GM12801 (cell line): ENCODE measurements around the gene MCAM.

Source experiments
- TF ChIP-seq, protein P1 (sequence below): IDR thresholded peaks from one replicate; pipeline ENCODE4 v1.5.1; 2011; ENCODE audit warnings: control low read depth; ENCODE audit not compliant: insufficient read length; ENCODE audit errors: extremely low read depth

The MCAM gene

DNA sequence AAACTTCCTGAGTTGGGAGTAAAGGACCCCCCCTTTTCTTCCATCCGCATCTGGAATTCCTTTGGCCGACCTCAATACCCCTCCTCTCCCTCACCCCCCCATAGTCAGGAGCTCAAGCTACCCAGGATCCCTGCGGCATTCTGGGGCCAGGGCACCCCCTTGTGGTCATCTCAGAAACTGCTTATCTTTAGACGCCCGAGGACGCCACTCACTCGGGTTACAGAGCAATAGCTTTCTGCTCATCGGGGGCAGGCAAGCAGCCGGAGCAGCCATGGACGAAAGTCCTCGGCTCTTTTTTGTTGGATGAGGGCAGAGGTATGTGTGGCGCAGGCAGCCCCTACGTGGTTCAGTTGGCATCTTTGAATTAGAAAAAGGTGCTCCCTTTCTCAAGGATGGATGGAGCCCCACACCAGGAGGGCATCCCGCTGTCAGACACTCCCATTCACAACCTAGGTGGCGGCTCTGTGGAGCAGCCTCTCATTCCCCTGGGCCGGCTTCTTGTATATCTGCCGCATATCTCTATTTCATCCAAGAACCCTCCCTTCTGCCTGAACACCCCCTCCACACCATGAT lies 21.5 kb upstream of the MCAM start:
- TF ChIP-seq, protein P1, sequence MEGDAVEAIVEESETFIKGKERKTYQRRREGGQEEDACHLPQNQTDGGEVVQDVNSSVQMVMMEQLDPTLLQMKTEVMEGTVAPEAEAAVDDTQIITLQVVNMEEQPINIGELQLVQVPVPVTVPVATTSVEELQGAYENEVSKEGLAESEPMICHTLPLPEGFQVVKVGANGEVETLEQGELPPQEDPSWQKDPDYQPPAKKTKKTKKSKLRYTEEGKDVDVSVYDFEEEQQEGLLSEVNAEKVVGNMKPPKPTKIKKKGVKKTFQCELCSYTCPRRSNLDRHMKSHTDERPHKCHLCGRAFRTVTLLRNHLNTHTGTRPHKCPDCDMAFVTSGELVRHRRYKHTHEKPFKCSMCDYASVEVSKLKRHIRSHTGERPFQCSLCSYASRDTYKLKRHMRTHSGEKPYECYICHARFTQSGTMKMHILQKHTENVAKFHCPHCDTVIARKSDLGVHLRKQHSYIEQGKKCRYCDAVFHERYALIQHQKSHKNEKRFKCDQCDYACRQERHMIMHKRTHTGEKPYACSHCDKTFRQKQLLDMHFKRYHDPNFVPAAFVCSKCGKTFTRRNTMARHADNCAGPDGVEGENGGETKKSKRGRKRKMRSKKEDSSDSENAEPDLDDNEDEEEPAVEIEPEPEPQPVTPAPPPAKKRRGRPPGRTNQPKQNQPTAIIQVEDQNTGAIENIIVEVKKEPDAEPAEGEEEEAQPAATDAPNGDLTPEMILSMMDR = no peak

DNA sequence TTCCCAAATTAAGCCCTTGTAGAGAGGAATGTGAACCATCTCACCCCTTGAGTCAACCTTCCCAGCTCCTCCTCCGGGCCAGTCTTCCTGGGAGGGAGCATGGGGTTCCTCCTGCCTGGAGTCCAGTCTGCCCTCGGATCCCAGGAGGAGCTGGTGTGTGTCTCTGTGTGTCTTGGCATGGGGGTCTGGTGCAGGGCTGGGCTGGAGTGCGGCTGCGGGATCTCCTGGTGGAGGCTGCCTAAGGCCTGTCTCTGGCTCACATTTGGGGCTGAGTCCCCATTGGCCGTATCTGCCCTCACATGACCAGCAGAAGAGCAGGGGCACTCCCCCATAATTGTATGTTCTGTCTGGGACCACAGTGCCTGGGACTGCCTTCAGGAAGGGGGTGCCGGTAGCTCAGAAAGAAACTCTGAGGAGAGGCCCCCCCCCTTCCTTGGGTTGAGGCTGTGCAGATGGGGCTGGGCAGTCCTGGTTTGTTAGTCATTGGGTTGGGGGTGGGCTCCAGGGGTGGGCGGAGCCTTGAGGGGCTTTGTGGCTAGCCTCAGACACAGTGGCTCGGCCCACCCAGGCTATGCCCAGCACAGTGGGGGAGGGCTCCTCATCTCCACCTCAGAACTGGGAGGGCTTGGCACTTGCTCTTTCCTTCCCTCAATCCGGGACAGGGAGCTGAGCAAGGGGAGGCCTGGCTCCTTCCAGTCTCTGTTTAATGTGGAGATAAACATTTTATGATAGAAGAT lies 20.8 kb upstream of the MCAM start:
- TF ChIP-seq, protein P1 = no peak

DNA sequence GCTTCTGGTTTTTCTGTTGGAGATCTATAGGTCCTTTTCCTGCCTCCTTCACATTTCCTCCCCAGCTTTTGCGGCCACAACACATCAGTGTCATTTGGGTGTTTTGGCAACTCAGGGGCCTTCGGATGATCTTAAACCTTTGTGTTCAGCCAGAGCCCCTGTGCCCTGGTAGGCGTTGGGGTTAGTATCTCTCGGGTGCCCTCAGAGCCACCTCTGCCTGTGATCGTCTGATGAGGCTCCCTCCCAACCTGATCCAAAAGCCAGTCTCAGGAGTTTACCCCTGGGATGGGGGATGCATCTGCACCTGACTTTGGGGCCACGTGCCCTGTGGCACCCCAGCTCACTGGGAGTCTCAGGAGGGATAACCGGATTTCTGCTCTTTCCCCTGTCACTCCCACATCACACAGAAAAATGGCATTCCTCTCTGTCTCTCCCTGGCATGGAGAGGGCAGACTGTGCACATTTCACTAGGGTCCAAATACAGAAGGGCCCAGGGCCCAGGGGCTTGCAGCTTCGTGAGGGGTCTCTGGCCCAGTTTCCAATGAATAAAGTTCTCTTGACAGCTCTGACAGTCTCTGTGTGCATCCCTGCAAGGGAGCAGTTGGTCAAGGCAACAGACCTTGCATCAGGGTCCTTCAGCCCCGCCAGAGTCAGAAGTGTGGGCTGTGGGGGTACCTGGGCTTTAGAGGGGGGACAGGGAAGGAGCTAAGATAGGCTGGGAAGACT lies 20.0 kb upstream of the MCAM start:
- TF ChIP-seq, protein P1 = no peak

DNA sequence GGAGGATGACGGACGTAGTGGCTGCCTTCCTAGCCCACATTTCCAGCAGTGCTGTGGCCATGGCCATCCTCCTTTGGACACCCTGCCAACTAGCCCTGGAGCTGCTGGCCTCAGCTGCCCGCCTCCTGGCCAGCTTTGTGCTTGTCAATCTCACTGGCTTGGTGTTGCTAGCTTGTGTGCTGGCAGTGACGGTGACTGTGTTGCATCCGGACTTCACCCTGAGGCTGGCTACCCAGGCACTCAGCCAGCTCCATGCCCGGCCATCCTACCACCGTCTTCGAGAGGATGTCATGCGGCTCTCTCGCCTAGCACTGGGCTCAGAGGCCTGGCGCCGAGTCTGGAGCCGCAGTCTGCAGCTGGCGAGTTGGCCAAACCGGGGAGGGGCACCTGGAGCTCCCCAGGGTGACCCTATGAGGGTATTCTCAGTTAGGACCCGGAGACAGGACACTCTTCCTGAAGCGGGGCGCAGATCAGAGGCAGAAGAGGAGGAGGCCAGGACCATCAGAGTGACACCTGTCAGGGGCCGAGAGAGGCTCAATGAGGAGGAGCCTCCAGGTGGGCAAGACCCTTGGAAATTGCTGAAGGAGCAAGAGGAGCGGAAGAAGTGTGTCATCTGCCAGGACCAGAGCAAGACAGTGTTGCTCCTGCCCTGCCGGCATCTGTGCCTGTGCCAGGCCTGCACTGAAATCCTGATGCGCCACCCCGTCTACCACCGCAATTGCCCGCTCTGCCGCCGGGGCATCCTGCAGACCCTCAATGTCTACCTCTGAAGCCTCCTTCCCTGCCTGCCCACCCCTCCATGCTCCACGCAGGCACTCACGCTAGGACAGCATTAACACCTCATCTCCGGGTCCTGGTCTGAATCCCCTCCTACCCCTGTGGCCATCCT lies 19.0 kb upstream of the MCAM start:
- TF ChIP-seq, protein P1 = no peak

- TF ChIP-seq, protein P1 = no peak
Observed at GRCh38 chr11:119335091-119335654, 18.2 kb upstream of the MCAM start.

- TF ChIP-seq, protein P1 = no peak
Observed at GRCh38 chr11:119334174-119334930, 17.4 kb upstream of the MCAM start, which contains the start of gene RNF26. RNF26 (plus strand) TSS chr11:119334527; CDS start chr11:119335123, 596 bp downstream.
